Right forelimb (tissue), 1 donor: ENCODE measurements around the gene NT5C1B.
A peak's percentile ranks its signal among the peaks of the same experiment; 100 is the strongest.

Source experiments
- DNase-seq: peaks from one replicate; pipeline ENCODE4 v3.0.0-alpha.2; 2018

Gene NT5C1B

GRCh38 chr2:18548621-18549020 lies 40.7 kb downstream of the NT5C1B start:
- DNase-seq, result no peak

DNA sequence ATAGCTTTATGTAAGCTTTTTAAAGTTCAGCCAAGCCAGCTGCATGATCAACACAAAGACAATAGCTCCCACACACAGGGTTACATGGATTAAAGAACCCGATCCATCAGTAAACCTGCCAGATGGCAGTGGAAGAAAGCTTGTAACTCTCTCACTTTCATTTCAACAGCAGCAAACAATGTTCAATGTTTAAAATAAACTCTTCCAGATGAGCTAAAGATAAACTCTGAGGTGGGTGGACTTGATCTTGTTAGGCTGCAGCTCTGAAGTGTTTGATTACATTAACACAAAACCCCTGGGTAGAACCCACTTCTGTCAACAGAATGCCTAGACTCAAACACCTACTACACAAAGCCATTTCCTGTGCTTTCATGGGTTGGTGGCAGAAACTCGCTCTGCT lies 42.8 kb downstream of the NT5C1B start:
- DNase-seq, result no peak

DNA sequence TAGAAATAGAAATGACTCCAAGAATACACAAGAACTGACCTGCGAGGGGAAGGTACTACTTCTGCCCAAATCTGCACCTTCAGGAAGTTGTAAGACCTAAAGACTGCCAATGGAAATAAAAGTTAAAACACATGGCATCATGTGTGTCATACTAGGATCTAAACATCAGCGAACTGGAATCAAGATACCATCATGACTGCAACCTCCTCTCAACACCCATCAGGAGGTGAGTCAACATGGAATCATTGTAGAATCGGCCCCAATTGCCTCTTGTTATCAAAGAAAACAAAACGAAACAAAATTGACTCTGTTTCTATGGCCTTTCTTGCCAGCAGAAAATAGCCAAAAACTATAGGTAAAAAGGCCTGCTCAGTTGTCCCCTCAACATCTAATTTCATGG lies 44.0 kb downstream of the NT5C1B start:
- no peak for DNase-seq

GRCh38 chr2:18544171-18544570 lies 45.2 kb downstream of the NT5C1B start:
- DNase-seq, result no peak

DNA sequence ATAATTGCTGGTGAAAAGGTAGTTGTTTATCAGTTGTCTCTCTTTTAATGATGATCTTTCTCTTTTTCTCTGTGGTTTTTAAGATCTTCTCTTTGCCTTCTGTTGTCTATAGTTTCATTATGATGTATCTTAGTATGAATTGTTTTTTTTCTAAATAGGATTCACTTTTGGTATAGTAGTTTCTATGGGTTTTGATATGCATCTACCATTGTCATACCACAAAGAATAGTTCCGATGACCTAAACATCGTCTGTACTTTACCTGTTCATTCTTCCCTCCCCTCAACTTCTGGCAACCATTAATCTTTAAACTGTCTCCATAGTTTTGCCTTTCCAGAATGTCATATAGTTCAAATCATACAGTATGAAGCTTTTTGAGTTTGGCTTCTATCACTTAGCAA lies 48.5 kb downstream of the NT5C1B start:
- DNase-seq, result no peak

- DNase-seq, result no peak
Observed at GRCh38 chr2:18536697-18537096, 52.7 kb downstream of the NT5C1B start.

DNA sequence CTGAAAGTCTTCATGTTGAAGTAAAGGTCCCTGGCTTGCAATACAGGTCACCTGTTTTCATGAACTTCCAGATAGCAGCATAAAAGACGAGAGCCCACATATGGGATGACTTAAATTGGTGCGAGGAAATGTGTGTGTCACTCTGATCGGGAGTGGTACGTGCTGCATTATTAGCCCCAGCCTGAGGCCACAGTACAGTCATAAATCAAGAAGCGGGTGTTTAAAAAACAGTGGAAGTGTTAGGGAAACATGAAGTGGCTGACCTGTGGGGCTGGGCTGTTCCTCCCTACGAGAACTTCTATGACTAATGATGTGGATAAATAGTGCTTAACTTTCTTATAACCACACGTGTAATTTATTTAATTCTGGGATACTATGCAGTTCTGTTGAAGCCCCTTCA lies 53.3 kb downstream of the NT5C1B start:
- DNase-seq, result no peak

DNA sequence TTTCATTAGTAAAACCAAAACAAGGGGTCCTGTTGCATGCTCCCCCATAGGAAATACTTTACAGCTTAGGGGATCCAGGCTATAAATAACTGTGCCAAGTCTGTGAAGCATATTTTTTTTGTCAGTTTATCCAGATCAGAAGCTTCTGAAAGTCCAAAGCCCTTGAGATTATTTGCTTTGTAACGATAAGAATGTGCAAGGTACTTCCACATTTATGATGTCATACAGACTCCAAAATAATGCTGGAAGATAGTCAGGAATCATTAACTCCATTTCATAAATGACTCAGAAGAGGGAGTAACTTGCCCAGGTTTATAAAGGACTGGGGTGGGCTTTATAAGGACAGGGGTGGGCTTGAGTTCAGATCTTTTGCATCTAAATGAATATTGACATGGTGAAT lies 58.2 kb downstream of the NT5C1B start:
- no peak for DNase-seq

- no peak for DNase-seq
Observed at GRCh38 chr2:18527822-18528221, 61.5 kb downstream of the NT5C1B start.

DNA sequence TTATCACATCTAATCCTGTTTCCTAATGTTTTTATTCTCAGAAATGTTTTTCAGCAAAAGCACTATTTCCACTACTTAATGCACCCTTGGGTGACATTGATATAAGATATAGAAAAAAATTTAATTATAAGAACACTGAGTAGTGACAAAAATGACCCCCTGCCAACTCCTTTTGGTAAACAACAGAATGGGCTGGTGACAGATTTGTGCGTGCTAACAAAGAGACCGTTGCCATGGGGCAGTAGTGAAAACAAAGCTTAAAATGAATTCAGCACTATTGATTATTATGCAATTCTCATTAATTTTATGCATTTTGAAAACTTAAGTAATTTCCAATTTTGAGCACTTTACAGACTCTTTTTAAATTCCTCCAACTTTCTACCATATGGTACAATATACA lies 62.0 kb downstream of the NT5C1B start:
- no peak for DNase-seq

GRCh38 chr2:18526429-18526828 lies 62.9 kb downstream of the NT5C1B start:
- no peak for DNase-seq

GRCh38 chr2:18525852-18526251 lies 63.5 kb downstream of the NT5C1B start:
- DNase-seq, result no peak

DNA sequence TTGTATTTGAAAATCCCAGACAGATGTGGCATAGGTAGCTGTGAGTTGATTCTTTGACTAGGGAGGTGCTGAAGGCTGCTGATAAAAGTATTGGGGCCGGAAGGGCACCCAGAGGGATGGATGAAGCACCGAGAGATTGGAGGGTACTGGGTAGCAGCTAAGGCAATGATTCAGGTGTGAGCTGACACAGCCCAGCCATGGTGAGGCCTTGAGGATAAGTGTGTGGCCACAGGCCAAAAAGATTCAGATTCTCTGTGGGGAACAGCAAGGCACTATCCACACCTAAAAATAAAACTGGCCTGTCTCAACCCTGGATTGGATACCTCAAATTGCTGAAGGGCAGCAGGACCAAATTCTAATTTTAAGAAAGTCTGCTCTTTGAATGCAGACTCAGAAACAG lies 64.1 kb downstream of the NT5C1B start:
- DNase-seq, result no peak

GRCh38 chr2:18522484-18523146 lies 66.8 kb downstream of the NT5C1B start:
- DNase-seq, result no peak

GRCh38 chr2:18520451-18521425 lies 68.6 kb downstream of the NT5C1B start:
- peak; percentile 94 for DNase-seq

DNA sequence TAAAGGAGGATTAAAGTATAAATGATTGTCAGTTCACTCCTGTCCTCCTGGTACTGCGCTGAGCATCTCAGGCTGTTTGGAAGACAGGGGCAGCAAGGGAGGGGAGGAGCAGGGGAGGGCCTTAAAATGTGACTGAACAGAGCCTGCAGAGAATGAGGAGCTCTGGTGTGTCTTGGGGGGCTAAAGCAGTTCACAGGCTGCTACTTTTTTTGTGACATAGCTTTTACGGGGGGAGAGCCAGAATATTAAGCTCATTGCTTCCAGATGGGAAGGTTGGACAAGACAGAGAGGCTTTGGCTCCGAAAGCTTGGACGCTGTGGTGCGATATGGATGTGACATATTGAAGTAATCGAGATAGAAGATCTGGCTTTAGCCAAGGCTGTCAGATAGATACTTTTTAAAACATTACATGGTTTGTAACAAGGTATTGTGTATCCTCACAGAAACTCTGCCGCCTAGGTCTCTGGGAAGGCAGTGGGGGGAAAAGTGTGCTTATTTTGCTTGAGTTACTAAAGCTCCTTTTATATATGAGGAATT lies 69.4 kb downstream of the NT5C1B start:
- DNase-seq, result no peak

DNA sequence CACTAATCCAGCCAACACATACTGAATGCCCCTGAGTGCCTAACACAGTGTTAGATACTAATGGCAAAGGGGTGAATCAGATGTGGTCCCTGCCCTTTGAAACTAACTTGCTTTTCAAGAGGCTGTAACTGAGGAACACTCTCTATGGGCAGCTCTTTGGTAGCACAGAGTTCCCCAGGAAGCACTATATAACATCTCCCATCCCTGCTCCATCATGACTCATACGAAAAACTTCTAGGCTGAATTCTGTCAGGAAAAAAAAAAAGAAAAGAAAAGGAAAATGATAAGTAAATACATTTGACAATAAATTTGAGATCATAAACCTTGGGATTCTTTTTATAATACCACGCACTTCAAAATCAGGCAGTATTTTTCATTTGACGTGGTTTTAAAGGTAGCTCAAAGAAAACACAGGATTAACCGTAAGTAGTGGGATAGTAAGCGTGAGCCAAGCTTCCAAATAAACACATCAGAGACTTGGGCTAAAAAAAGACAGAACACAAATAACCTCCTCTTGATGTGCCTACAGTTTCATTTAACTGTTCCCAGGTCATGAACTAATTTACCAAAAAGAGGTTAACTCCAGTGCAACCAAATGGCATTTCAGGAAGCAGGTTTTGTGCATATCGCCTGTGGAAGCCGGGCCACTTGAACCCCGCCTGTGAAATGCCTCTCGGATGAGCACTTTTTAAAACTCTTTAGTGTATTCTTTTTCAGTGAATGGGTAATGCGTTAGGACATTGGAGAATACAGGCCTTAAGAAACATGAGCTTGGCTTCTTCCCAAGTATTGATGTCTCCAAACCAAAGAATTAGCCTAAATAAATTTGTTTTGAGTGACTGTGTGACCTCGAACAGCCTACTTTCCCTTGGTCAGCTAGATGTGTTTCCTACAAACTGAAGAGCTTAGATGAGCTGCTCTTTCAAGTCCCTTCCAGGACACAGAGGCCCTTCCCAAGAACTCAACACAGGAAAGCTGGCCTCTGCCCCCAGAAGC lies 71.0 kb downstream of the NT5C1B start:
- DNase-seq, result no peak

DNA sequence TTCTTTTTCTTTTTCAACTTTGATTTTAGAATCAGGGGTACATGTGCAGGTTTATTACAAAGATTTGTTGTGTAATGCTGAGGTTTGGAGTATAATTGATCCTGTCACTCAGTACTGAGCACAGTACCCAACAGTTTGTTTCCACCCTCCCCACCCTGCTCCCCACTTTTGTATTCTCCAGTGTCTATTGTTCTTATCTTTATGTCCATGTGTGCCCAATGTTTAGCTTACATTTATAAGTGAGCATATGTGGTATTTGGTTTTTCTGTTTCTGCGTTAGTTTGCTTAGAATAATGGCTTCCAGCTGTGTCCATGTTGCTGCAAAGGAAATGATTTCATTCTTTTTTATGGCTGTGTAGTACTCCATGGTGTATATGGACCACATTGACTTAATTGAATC lies 72.0 kb downstream of the NT5C1B start:
- no peak for DNase-seq

GRCh38 chr2:18516112-18516511 lies 73.3 kb downstream of the NT5C1B start:
- no peak for DNase-seq

GRCh38 chr2:18514526-18515461 lies 74.6 kb downstream of the NT5C1B start:
- no peak for DNase-seq
